Natural killer cell treated with Interleukin-12 subunit alpha and Interleukin-12 subunit beta and Interleukin-15 and Interleukin-18, amount 100 ng/mL, for 72 hours (primary cell): ENCODE results near the gene ACAD10. TPM values are rescaled to one million over a fixed set of nuclear protein-coding genes. Genes with fewer than 3 reads are reported as not detected.

Source experiments
- ATAC-seq, 2 donors: fragments of 150-1000 bp; cut with Tn5 transposase in 1 of 2; sonication (Bioruptor Pico), chemical (Tn5 transposase) in 1 of 2; 2 replicates each; pipeline ENCODE4 v1.10.0; 2021
- DNase-seq: peaks from one replicate; pipeline ENCODE4 v3.0.0; 2022; ENCODE audit warnings: low spot score
- H3K27ac Mint-ChIP-seq, 2 donors: 1 replicate in 1 of 2; 2 replicates in 1 of 2; pipeline ENCODE4 v1.8.0; 2022; ENCODE audit warnings: mixed read lengths in 2 of 2, mild to moderate bottlenecking in 1 of 2, moderate library complexity in 1 of 2
- H3K27me3 Mint-ChIP-seq, 2 donors: 1 replicate in 1 of 2; 2 replicates in 1 of 2; pipeline ENCODE4 v1.8.0; 2022; ENCODE audit warnings: mixed read lengths in 2 of 2
- H3K36me3 Mint-ChIP-seq: one replicate; pipeline ENCODE4 v1.8.0; 2022; ENCODE audit warnings: mixed read lengths
- H3K4me1 Mint-ChIP-seq, 2 donors: 1 replicate in 1 of 2; 2 replicates in 1 of 2; pipeline ENCODE4 v1.8.0; 2022; ENCODE audit warnings: low read depth in 2 of 2, mixed read lengths in 2 of 2, mild to moderate bottlenecking in 1 of 2
- H3K4me3 Mint-ChIP-seq: one replicate; pipeline ENCODE4 v1.8.0; 2022; ENCODE audit warnings: mixed read lengths
- H3K9me3 Mint-ChIP-seq: 2 replicates; pipeline ENCODE4 v1.8.0; 2022; ENCODE audit warnings: mixed read lengths
- total RNA-seq, 2 donors: library from RNA; stranded (reverse); gene quantifications; one replicate each; pipeline ENCODE4 v1.2.3, GENCODE V29; 2022

ACAD10 gene
- total RNA-seq, 2 donors from 2014 or later, result 28.4 to 40.8 TPM

DNA sequence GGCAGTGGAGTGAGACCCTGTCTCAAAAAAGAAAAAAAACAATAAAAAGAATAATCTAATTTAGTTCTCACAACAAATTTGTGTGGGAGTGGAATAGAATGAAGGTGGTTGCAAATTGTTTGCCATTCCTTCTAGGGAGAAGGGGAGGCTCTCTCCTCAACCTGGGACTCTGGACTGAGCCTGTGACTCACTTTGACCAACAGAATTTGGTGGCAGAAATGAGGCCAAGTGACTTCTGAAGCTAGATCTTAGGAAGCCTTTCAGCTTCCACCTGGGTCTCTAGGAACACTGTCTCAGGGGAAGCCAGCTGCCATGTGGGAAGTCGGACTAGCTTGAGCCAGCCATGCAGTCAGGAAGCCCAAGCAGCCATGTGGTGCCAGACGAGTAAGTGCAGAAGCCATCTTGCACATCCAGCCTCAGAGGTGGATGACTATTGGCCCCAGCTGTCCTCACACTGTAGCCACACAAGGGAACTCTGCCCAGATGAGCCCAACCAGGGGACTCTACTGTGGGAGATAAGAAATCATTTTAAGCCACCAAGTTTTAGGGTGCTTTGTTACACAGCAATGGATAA, 95.3 kb downstream of the ACAD10 start:
- Mint-ChIP-seq H3K27ac (no peak overlapping the region), H3K27me3 (no peaks in the 10 kb centered on the region), H3K9me3 (no peaks in the 10 kb centered on the region), H3K36me3 (no peaks in the 10 kb centered on the region), H3K4me1 (no peaks in the 10 kb centered on the region), H3K4me3 (no peak overlapping the region)
- ATAC-seq, result no peak
- DNase-seq, result no peak

DNA sequence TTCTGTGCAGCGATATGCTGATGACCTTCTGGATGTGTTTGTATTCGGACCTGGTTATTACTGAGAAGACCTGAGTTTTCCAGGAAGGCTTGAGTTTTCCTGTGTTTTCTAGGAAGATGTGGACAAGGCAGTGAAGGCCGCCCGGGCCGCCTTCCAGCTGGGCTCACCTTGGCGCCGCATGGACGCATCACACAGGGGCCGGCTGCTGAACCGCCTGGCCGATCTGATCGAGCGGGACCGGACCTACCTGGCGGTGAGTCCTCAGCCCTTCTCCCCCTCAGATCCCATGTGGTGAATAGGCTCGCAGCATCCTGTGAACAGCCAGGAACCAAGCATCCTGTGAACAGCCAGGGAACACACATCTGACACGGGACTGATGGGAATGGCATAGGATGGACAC, 97.2 kb downstream of the ACAD10 start:
- Mint-ChIP-seq H3K27me3 (no peaks in the 10 kb centered on the region), H3K4me3 (no peak overlapping the region), H3K27ac (no peak overlapping the region), H3K9me3 (no peaks in the 10 kb centered on the region), H3K36me3 (no peaks in the 10 kb centered on the region), H3K4me1 (no peaks in the 10 kb centered on the region)
- ATAC-seq (no peak), DNase-seq (no peak)

DNA sequence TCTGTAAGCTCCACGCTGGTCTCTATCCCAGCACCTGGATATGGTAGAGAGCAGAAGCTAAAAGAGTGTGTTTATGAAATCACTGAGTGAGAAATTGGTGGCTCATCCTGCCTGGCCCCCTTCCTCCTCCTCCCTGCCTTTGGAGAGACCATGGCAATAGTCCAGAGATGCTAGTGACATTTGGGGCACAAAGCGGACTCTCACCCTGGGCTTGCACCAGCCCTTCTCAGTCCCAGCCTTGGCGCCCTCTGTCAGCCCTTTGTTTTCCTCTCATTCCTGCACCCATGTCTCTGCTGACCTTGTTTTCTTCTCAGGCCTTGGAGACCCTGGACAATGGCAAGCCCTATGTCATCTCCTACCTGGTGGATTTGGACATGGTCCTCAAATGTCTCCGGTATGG, 99.1 kb downstream of the ACAD10 start:
- H3K9me3 Mint-ChIP-seq, result no peaks in the 10 kb centered on the region

DNA sequence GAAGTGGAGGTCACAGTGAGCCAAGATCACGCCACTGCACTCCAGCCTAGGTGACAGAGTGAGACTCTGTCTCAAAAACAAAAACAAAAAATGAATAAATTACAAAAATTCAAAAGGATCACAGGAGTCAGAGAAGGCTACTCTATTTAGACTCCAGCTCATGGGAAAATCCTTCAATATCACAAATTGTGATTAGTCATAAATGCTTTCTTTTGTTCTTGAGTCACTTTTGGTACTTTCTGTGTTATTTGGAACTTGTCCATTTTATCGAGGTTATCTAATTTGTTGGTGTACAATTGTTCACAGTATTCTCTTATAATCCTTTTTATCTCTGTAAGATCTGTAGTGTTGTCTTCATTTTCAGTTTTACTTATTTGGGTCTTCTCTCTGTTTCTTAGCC, 99.8 kb downstream of the ACAD10 start:
- ATAC-seq (no peak), DNase-seq (no peak)
- H3K9me3 Mint-ChIP-seq, result no peaks in the 10 kb centered on the region
- H3K27me3 Mint-ChIP-seq, result no peaks in the 10 kb centered on the region
- H3K4me1 Mint-ChIP-seq, result no peaks in the 10 kb centered on the region
- no peak overlapping the region for H3K27ac Mint-ChIP-seq
- H3K4me3 Mint-ChIP-seq, result no peak overlapping the region
- H3K36me3 Mint-ChIP-seq, result no peaks in the 10 kb centered on the region

More for the DNA sequence above, 99.1 kb downstream of the ACAD10 start:
- H3K36me3 Mint-ChIP-seq, result no peaks in the 10 kb centered on the region
- no peaks in the 10 kb centered on the region for H3K27me3 Mint-ChIP-seq
- no peaks in the 10 kb centered on the region for H3K4me1 Mint-ChIP-seq
- no peak overlapping the region for H3K27ac Mint-ChIP-seq
- no peak for ATAC-seq
- DNase-seq, result no peak
- no peak overlapping the region for H3K4me3 Mint-ChIP-seq

DNA sequence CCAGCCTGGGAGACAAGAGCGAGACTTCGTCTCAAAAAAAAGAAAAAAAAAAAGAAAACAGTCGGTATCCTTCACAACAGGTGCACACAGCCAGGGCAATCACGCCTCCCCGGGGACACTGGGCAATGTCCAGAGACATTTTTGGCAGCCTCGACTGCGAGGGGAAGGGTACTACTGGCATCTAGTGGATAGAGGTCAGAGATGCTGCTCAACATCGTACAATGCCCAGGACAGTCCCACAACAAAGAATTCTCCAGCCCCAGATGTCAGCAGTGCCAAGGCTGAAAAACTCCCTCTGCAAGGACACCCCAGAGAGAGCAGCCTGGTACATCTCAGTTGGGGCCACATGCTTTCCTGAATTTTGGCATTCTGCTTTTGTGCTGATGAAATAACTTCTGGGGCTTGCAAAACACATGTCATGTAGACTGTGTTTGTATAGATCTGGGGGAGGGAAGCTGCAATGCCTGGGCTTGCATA, 102.4 kb downstream of the ACAD10 start:
- ATAC-seq (no peak), DNase-seq (no peak)
- Mint-ChIP-seq H3K36me3 (no peaks in the 10 kb centered on the region), H3K27ac (no peak overlapping the region), H3K4me3 (no peak overlapping the region), H3K4me1 (no peaks in the 10 kb centered on the region), H3K27me3 (no peaks in the 10 kb centered on the region), H3K9me3 (no peaks in the 10 kb centered on the region)

DNA sequence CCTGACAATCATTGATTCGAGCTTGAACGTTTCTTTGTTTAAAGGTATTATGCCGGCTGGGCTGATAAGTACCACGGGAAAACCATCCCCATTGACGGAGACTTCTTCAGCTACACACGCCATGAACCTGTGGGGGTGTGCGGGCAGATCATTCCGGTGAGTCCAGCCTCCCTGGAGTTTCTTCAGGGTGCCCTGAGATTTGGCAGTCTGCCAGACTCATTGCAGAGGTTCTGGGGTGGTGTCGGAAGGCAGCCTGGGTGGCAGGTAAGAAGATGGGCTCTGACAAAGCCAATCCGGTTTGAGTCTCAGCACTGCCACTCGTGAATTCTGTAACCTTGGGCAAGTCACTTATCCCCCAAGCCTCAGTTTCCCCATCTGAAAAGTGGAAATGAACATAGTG, 103.9 kb downstream of the ACAD10 start:
- Mint-ChIP-seq H3K9me3 (no peaks in the 10 kb centered on the region), H3K4me3 (no peak overlapping the region), H3K27ac (no peak overlapping the region), H3K36me3 (no peaks in the 10 kb centered on the region), H3K4me1 (no peaks in the 10 kb centered on the region), H3K27me3 (no peaks in the 10 kb centered on the region)
- DNase-seq, result no peak
- ATAC-seq, result no peak

DNA sequence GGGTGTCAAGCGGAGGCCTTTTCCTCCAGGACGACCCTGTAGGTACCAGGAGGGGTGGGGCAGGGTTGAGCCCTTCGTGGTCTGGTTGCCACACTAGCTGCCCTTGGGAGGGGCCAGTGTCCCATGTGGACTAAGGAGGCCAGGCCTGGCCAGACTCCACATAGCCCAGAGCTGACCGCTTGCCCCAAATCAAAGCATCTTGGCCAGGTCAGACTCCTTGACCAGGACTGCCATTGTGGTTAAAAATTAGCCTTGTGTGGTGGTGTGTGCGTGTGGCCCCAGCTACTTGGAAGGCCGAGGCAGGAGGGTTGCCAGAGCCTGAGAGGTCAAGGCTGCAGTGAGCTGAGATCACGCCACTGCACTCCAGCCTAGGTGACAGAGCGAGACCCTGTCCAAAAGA, 105.7 kb downstream of the ACAD10 start:
- Mint-ChIP-seq H3K27me3 (no peaks in the 10 kb centered on the region), H3K4me3 (no peak overlapping the region), H3K27ac (no peak overlapping the region), H3K4me1 (no peaks in the 10 kb centered on the region), H3K36me3 (no peaks in the 10 kb centered on the region), H3K9me3 (no peaks in the 10 kb centered on the region)
- ATAC-seq, result no peak
- DNase-seq, result no peak

DNA sequence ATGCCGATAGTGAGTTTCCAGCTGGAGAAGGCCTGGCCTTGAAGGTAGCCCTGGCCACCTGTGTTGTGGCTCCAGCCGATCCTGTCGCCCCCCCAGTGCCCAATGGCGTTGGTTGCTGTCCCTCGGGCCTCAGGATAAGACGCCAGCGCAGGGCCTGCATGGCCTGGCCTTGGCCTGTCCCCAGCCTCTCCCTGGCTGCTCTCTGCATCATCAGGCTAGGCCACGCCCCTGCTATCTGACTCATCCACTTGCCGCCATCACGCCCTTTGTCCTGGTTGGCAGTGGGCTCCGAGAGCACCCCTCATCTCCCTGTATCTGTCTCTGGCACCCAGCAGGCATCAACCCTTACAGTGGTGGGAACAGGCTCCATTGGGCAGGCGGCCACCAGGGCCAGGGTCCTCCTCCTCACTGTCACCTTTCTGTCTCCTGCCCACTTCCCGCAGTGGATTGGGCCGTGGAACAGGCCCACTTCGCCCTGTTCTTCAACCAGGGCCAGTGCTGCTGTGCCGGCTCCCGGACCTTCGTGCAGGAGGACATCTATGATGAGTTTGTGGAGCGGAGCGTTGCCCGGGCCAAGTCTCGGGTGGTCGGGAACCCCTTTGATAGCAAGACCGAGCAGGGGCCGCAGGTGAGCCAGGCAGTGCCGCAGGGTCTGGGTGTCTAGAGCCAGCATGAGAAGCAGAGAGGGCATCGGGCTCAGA, 106.5 kb downstream of the ACAD10 start:
- H3K27me3 Mint-ChIP-seq, result no peaks in the 10 kb centered on the region
- H3K36me3 Mint-ChIP-seq, result no peaks in the 10 kb centered on the region
- no peak overlapping the region for H3K27ac Mint-ChIP-seq
- H3K9me3 Mint-ChIP-seq, result no peaks in the 10 kb centered on the region
- DNase-seq, result no peak
- no peaks in the 10 kb centered on the region for H3K4me1 Mint-ChIP-seq
- no peak for ATAC-seq
- no peak overlapping the region for H3K4me3 Mint-ChIP-seq

DNA sequence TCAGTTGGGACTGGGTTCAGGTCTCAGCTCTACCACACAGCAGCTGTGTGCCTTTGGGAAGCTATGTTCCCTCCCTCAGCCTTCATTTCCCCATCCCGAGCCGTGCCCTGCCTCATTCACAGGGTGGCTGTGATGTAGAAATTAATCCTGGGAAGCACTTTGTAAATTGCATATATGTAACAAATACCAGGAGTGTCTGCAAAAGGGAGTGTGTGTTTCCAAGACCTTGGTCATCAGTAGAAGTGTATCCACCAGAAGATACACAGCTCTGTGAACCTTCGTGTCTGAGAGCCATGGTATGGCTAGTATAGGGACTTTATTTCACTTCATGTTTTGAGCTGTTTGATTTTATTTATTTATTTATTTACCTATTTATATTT, 107.0 kb downstream of the ACAD10 start:
- Mint-ChIP-seq H3K27me3 (no peaks in the 10 kb centered on the region), H3K27ac (no peak overlapping the region), H3K4me3 (no peak overlapping the region), H3K36me3 (no peaks in the 10 kb centered on the region), H3K9me3 (no peaks in the 10 kb centered on the region), H3K4me1 (no peaks in the 10 kb centered on the region)
- ATAC-seq, result no peak
- no peak for DNase-seq

DNA sequence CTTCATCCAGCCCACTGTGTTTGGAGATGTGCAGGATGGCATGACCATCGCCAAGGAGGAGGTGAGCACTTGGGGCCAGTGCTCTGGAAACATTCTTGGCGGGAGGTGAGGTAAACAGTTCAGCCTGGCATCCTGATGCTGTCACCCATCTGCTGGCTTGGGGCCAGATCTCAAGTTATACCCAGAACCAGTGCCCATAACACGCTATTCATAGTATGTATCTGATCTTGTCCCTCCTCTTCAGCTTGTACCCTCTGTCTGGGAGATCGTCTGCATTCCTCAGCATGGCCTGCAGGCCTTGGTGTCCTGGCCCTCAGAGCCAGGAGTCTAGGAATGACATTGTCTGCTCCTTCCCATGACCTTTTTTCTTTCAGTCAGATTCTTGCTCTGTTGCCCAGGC, 112.3 kb downstream of the ACAD10 start:
- Mint-ChIP-seq H3K4me3 (no peak overlapping the region), H3K9me3 (no peaks in the 10 kb centered on the region), H3K27me3 (no peaks in the 10 kb centered on the region), H3K4me1 (no peaks in the 10 kb centered on the region), H3K27ac (no peak overlapping the region), H3K36me3 (no peaks in the 10 kb centered on the region)
- no peak for DNase-seq
- no peak for ATAC-seq

DNA sequence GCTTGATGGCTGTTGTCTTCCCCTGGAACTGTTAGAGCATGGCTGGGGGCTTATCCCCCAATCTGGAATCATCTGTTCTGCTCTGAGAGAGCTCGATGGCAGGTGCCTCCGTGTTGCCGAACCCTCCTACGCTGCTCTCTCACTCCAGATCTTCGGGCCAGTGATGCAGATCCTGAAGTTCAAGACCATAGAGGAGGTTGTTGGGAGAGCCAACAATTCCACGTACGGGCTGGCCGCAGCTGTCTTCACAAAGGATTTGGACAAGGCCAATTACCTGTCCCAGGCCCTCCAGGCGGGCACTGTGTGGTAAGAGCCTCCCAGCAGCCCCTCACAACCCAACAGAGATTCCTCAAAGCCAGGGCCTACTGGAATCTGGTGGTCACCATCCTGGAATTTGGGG, 113.9 kb downstream of the ACAD10 start:
- ATAC-seq, result no peak
- no peaks in the 10 kb centered on the region for H3K4me1 Mint-ChIP-seq
- H3K4me3 Mint-ChIP-seq, result no peak overlapping the region

DNA sequence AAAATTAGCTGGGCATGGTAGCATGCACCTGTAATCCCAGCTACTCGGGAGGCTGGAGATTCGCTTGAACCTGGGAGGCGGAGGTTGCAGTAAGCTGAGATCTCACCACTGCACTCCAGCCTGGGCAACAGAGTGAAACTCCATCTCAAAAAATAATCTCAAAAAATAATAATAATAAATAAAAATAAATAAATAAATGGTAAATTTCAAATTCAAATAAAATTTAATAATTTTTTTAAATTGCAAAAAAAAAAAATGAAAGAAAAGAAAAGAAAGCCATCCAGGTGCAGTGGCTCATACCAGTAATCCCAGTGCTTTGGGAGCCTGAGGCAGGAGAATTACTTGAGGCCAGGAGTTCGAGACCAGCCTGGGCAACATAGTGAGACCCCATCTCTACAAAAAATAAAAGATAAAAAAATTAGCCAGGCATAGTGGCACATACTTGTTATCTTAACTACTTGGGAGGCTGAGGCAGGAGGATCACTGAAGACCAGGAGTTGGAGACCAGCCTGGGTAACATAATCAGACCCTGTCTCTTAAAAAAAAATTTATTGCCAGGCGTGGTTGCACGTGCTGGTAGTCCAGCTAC, 117.3 kb downstream of the ACAD10 start:
- Mint-ChIP-seq H3K4me1 (no peaks in the 10 kb centered on the region), H3K27ac (no peak overlapping the region), H3K4me3 (no peak overlapping the region), H3K9me3 (no peaks in the 10 kb centered on the region), H3K36me3 (no peaks in the 10 kb centered on the region), H3K27me3 (no peaks in the 10 kb centered on the region)
- DNase-seq (no peak), ATAC-seq (no peak)

More for the DNA sequence above, 113.9 kb downstream of the ACAD10 start:
- H3K27me3 Mint-ChIP-seq, result no peaks in the 10 kb centered on the region
- H3K27ac Mint-ChIP-seq, result no peak overlapping the region
- no peaks in the 10 kb centered on the region for H3K36me3 Mint-ChIP-seq
- H3K9me3 Mint-ChIP-seq, result no peaks in the 10 kb centered on the region
- DNase-seq, result no peak

DNA sequence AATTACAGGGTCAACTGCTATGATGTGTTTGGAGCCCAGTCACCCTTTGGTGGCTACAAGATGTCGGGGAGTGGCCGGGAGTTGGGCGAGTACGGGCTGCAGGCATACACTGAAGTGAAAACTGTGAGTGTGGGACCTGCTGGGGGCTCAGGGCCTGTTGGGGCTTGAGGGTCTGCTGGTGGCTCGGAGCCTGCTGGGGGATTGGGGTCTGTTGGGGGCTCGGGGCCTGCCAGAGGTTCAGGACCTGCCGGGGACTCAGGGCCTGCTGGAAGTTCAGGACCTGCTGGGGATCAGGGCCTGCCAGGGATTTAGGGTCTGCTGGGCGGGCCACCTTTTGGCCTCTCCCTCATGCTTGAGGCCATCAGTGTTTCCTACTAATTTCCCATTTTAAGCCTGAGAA, 118.0 kb downstream of the ACAD10 start:
- Mint-ChIP-seq H3K4me3 (no peak overlapping the region), H3K4me1 (no peaks in the 10 kb centered on the region), H3K36me3 (no peaks in the 10 kb centered on the region), H3K27ac (no peak overlapping the region), H3K27me3 (no peaks in the 10 kb centered on the region), H3K9me3 (no peaks in the 10 kb centered on the region)
- ATAC-seq (no peak), DNase-seq (no peak)

DNA sequence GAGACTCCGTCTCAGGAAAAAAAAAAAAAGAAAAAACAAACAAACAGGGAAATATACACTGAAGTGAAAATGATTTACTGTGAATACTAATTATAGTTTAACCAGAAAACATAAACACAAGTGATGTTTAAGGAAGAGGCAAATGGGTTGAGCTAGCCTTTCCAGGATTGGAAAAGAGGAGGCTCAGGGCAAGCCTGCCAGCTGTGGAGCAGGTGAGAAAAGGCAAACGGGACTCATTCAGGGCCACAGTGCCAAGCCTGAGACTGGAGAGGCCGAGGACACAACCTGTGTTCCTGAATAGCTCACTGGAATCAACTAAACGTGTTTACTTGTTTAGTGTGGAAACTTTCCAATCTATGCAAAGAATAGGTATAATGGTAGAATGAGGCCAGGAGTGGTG, 120.5 kb downstream of the ACAD10 start:
- Mint-ChIP-seq H3K4me1 (no peaks in the 10 kb centered on the region), H3K27ac (no peak overlapping the region), H3K9me3 (no peaks in the 10 kb centered on the region), H3K27me3 (no peaks in the 10 kb centered on the region), H3K36me3 (no peaks in the 10 kb centered on the region), H3K4me3 (no peak overlapping the region)
- ATAC-seq, result no peak
- DNase-seq, result no peak
